ENCODE measurements around the gene KNL1.

KNL1 gene

GRCh38 chr15:40595773-40596172, 1.7 kb downstream of the KNL1 start:
- TF ChIP-seq YY1 (IDR thresholded peaks at IDR 0.05; ENCODE audit: low read depth): no peak
- no peak for TF ChIP-seq MAX (IDR thresholded peaks at IDR 0.05)
- no peak for TF ChIP-seq CREB1 (IDR thresholded peaks at IDR 0.05; ENCODE audit: low read depth)
- no peak for TF ChIP-seq REST (IDR thresholded peaks at IDR 0.05; ENCODE audit: low read depth)
- no peak for TF ChIP-seq FOXM1 (IDR thresholded peaks at IDR 0.05; ENCODE audit: borderline replicate concordance, low read depth)
- no peak for TF ChIP-seq NFIC (IDR thresholded peaks at IDR 0.05)
- no peak for TF ChIP-seq EGR1 (IDR thresholded peaks at IDR 0.05)
- TF ChIP-seq TEAD4 (IDR thresholded peaks at IDR 0.05): no peak
- TF ChIP-seq CEBPB (IDR thresholded peaks at IDR 0.05): no peak
- TF ChIP-seq RAD21 (IDR thresholded peaks at IDR 0.05; ENCODE audit: low read depth): no peak
- TF ChIP-seq EP300 (IDR thresholded peaks at IDR 0.05; ENCODE audit: borderline replicate concordance): no peak
- no peak for TF ChIP-seq TAF1 (IDR thresholded peaks at IDR 0.05; ENCODE audit: low read depth)
- TF ChIP-seq USF1 (IDR thresholded peaks at IDR 0.05): no peak

GRCh38 chr15:40597024-40597423, 3.0 kb downstream of the KNL1 start:
- no peak for TF ChIP-seq CREB1 (IDR thresholded peaks at IDR 0.05; ENCODE audit: low read depth)
- no peak for TF ChIP-seq USF1 (IDR thresholded peaks at IDR 0.05)
- TF ChIP-seq ZBTB7A (IDR thresholded peaks at IDR 0.05; ENCODE audit: low read depth): no peak

GRCh38 chr15:40598126-40598525, 4.1 kb downstream of the KNL1 start:
- TF ChIP-seq MAX (IDR thresholded peaks at IDR 0.05): no peak
- no peak for TF ChIP-seq REST (IDR thresholded peaks at IDR 0.05; ENCODE audit: low read depth)
- no peak for TF ChIP-seq TAF1 (IDR thresholded peaks at IDR 0.05; ENCODE audit: low read depth)
- TF ChIP-seq EP300 (IDR thresholded peaks at IDR 0.05; ENCODE audit: borderline replicate concordance): no peak
- no peak for TF ChIP-seq FOXM1 (IDR thresholded peaks at IDR 0.05; ENCODE audit: borderline replicate concordance, low read depth)
- TF ChIP-seq CREB1 (IDR thresholded peaks at IDR 0.05; ENCODE audit: low read depth): no peak
- TF ChIP-seq RAD21 (IDR thresholded peaks at IDR 0.05; ENCODE audit: low read depth): no peak
- TF ChIP-seq NFIC (IDR thresholded peaks at IDR 0.05): no peak
- TF ChIP-seq YY1 (IDR thresholded peaks at IDR 0.05; ENCODE audit: low read depth): no peak
- TF ChIP-seq USF1 (IDR thresholded peaks at IDR 0.05): no peak
- no peak for TF ChIP-seq CEBPB (IDR thresholded peaks at IDR 0.05)
- TF ChIP-seq EGR1 (IDR thresholded peaks at IDR 0.05): no peak

GRCh38 chr15:40598672-40599071, 4.6 kb downstream of the KNL1 start:
- TF ChIP-seq ZBTB7A (IDR thresholded peaks at IDR 0.05; ENCODE audit: low read depth) (no peak), TAF1 (IDR thresholded peaks at IDR 0.05; ENCODE audit: low read depth) (no peak), YY1 (IDR thresholded peaks at IDR 0.05; ENCODE audit: low read depth) (no peak), NFIC (IDR thresholded peaks at IDR 0.05) (no peak), MAX (IDR thresholded peaks at IDR 0.05) (no peak), EP300 (IDR thresholded peaks at IDR 0.05; ENCODE audit: borderline replicate concordance) (no peak), REST (IDR thresholded peaks at IDR 0.05; ENCODE audit: low read depth) (no peak), USF1 (IDR thresholded peaks at IDR 0.05) (no peak), TEAD4 (IDR thresholded peaks at IDR 0.05) (no peak), CEBPB (IDR thresholded peaks at IDR 0.05) (no peak)
